Fibroblast of lung (primary cell): Measurements from ENCODE around the gene TRIM6. TPM values are rescaled to one million over a fixed set of nuclear protein-coding genes. Genes with fewer than 3 reads are reported as not detected.

ENCODE experiments used
- DNase-seq, 2 donors: peaks; one replicate each; pipeline versions ENCODE4 v3.0.0 to v3.0.0-alpha.2; 2010; ENCODE audit warnings: low read depth in 2 of 2
- H2AFZ ChIP-seq: 2 replicates; pipeline ENCODE4 v1.5.1; 2012; ENCODE audit warnings: low read length, control low read depth, inconsistent platforms
- H3K27ac ChIP-seq: 2 replicates; pipeline ENCODE4 v1.5.1; 2011; ENCODE audit warnings: low read length, control low read depth; ENCODE audit not compliant: insufficient read depth
- H3K27me3 ChIP-seq: 2 replicates; pipeline ENCODE4 v1.5.1; 2011; ENCODE audit warnings: mild to moderate bottlenecking, low read length; ENCODE audit not compliant: control insufficient read depth, insufficient read depth
- H3K36me3 ChIP-seq: 2 replicates; pipeline ENCODE4 v1.5.1; 2011; ENCODE audit warnings: low read length; ENCODE audit not compliant: control insufficient read depth, insufficient read depth
- H3K4me1 ChIP-seq: 2 replicates; pipeline ENCODE4 v1.5.1; 2011; ENCODE audit warnings: low read length; ENCODE audit not compliant: control insufficient read depth, insufficient read depth; ENCODE audit errors: extremely low read depth
- H3K4me2 ChIP-seq: 2 replicates; pipeline ENCODE4 v1.5.1; 2011; ENCODE audit warnings: low read length, control low read depth; ENCODE audit not compliant: insufficient read depth; ENCODE audit errors: extremely low read depth
- H3K4me3 ChIP-seq, 4 experiments: fragments of 200-600 bp in 1 of 4; sonication (generic) in 1 of 4; replicated peaks in 1 of 4; 2 replicates each; pipeline ENCODE4 v1.5.1; 2011 to 2016; ENCODE audit warnings: low read length in 4 of 4, low read depth in 3 of 4, mild to moderate bottlenecking in 3 of 4, control low read depth in 2 of 4, inconsistent platforms in 1 of 4, mixed read lengths in 1 of 4; ENCODE audit not compliant: insufficient read depth in 1 of 4; ENCODE audit errors: control extremely low read depth in 1 of 4
- H3K79me2 ChIP-seq: 2 replicates; pipeline ENCODE4 v1.5.1; 2012; ENCODE audit warnings: mild to moderate bottlenecking, low read length, inconsistent platforms; ENCODE audit not compliant: control insufficient read depth, insufficient read depth
- H3K9ac ChIP-seq: 2 replicates; pipeline ENCODE4 v1.5.1; 2011; ENCODE audit warnings: mild to moderate bottlenecking, low read length, control low read depth; ENCODE audit not compliant: insufficient read depth
- H3K9me3 ChIP-seq: 2 replicates; pipeline ENCODE4 v1.5.1; 2012; ENCODE audit warnings: low read depth, low read length; ENCODE audit not compliant: control insufficient read depth, insufficient read depth
- H4K20me1 ChIP-seq: 2 replicates; pipeline ENCODE4 v1.5.1; 2011; ENCODE audit warnings: low read length; ENCODE audit not compliant: control insufficient read depth, insufficient read depth; ENCODE audit errors: extremely low read depth
- EZH2 ChIP-seq: IDR thresholded peaks from 2 replicates; pipeline ENCODE4 v1.5.1; 2012; ENCODE audit warnings: low read length, control low read depth, mild to moderate bottlenecking; ENCODE audit errors: missing control alignments
- polyA minus RNA-seq: library from RNA; depleted of rRNA, polyadenylated mRNA; stranded (reverse); fragments of >200 nt; gene quantifications from 2 replicates; pipeline ENCODE4 v1.2.3, GENCODE V29; 2011; ENCODE audit warnings: low replicate concordance
- polyA plus RNA-seq, 2 donors: library from polyadenylated mRNA; depleted of rRNA in 1 of 2; stranded (reverse) in 1 of 2; unstranded in 1 of 2; fragments of >200 nt; gene quantifications; 2 replicates each; pipeline ENCODE4 v1.2.1, GENCODE V29; 2011 to 2012; ENCODE audit warnings: missing spikeins in 1 of 2
- total RNA-seq: library from RNA; depleted of rRNA; stranded (reverse); fragments of >200 nt; gene quantifications from 2 replicates; pipeline ENCODE4 v1.2.1, GENCODE V29; 2014
- TF ChIP-seq, protein P1 (sequence below), 2 donors: IDR thresholded peaks in 1 of 2; conservative IDR thresholded peaks in 1 of 2; 1 replicate in 1 of 2; 2 replicates in 1 of 2; pipeline ENCODE4 v1.5.1; 2011 to 2012; ENCODE audit warnings: low read length in 2 of 2, control low read depth in 1 of 2, inconsistent platforms in 1 of 2, low read depth in 1 of 2, mild to moderate bottlenecking in 1 of 2

The TRIM6 gene
- 4.9 and 8.6 TPM in 2 replicates for total RNA-seq
- 8.2 and 13.8 TPM in 2 replicates for polyA plus RNA-seq
- polyA plus RNA-seq (2012) = 4.3 and 6.2 TPM in 2 replicates
- polyA minus RNA-seq = 1.6 and 1.7 TPM in 2 replicates

DNA sequence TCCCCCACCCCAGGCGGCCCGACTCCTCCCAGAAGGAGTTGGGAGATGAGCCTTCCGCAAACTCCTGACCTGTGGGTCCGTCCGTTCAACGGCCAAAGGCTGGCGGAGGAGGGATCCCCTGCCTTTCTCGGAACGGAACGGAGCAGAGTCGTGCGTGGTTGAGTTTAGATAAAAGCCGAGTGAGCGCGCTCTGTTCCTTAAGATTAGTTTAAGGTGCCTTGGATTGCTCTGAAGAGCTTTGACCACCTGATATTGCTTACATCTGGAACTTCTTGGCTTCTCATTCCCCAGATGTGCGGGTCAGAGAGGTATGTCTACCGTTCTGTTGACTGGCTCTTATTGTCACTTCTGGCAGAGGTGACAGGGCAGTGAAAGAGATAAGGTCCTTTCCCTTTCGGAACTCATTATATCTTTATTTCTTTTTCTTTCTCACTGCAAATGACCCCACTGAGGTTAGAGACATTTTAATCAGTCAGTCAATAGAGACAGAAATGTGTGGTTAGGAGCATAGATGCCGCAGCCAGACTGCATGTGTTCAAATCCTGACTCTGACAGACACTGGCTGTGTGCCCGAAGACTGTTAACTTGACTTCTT, at the start of gene TRIM6:
Gene TRIM6 (plus strand): TSS at position 31 of the 595 bp plus-strand sequence. CDS start 261 bp downstream, at position 292.
- Histone ChIP-seq H3K4me2 (peak within 1 kb of the TSS; percentile 89), H3K27me3 (no peaks in the 10 kb centered on the region), H3K4me3 (peak within 1 kb of the TSS; percentile 57 to 75 (median 64)), H3K27ac (peak within 1 kb of the TSS; percentile 59), H3K79me2 (peaks cover 2% of the 10 kb centered on the region), H3K36me3 (no peaks in the 10 kb centered on the region), H4K20me1 (no peaks in the 10 kb centered on the region), H3K9ac (peak within 1 kb of the TSS; percentile 39), H3K4me1 (peaks cover 10% of the 10 kb centered on the region), H2AFZ (peak within 1 kb of the TSS; percentile 63), H3K9me3 (no peaks in the 10 kb centered on the region)
- no peak for TF ChIP-seq EZH2
- TF ChIP-seq, protein P1, sequence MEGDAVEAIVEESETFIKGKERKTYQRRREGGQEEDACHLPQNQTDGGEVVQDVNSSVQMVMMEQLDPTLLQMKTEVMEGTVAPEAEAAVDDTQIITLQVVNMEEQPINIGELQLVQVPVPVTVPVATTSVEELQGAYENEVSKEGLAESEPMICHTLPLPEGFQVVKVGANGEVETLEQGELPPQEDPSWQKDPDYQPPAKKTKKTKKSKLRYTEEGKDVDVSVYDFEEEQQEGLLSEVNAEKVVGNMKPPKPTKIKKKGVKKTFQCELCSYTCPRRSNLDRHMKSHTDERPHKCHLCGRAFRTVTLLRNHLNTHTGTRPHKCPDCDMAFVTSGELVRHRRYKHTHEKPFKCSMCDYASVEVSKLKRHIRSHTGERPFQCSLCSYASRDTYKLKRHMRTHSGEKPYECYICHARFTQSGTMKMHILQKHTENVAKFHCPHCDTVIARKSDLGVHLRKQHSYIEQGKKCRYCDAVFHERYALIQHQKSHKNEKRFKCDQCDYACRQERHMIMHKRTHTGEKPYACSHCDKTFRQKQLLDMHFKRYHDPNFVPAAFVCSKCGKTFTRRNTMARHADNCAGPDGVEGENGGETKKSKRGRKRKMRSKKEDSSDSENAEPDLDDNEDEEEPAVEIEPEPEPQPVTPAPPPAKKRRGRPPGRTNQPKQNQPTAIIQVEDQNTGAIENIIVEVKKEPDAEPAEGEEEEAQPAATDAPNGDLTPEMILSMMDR (conservative IDR thresholded peaks at IDR 0.05 in 1 of 2, IDR thresholded peaks at IDR 0.05 in 1 of 2; ENCODE audit: low read depth in 1 of 2, low read length in 2 of 2) = no peak
- DNase-seq = peak; percentile 31 to 64

GRCh38 chr11:5547982-5548381, 48.5 kb upstream of the TRIM6 start:
- TF ChIP-seq EZH2 = no peak
- TF ChIP-seq, protein P1 (conservative IDR thresholded peaks at IDR 0.05 in 1 of 2, IDR thresholded peaks at IDR 0.05 in 1 of 2; ENCODE audit: low read depth in 1 of 2, low read length in 2 of 2) = no peak
- no peak for DNase-seq

GRCh38 chr11:5548440-5548839, 48.0 kb upstream of the TRIM6 start, which contains the start of gene OR52H1:
Gene OR52H1, minus strand, starts transcription at chr11:5548540. Its CDS starts 3,035 bp downstream, at chr11:5545505.
- Histone ChIP-seq H3K36me3 (no peaks in the 10 kb centered on the region), H3K9ac (no peak within 1 kb of the TSS), H3K4me2 (no peak within 1 kb of the TSS), H3K9me3 (no peaks in the 10 kb centered on the region), H2AFZ (no peak within 1 kb of the TSS), H3K79me2 (no peaks in the 10 kb centered on the region), H3K4me3 (no peak within 1 kb of the TSS), H3K27ac (no peak within 1 kb of the TSS), H4K20me1 (no peaks in the 10 kb centered on the region), H3K4me1 (no peaks in the 10 kb centered on the region), H3K27me3 (no peaks in the 10 kb centered on the region)
- no peak for DNase-seq
- no peak for TF ChIP-seq EZH2
- TF ChIP-seq, protein P1 (conservative IDR thresholded peaks at IDR 0.05 in 1 of 2, IDR thresholded peaks at IDR 0.05 in 1 of 2; ENCODE audit: low read depth in 1 of 2, low read length in 2 of 2) = no peak

More at GRCh38 chr11:5547982-5548381, 48.5 kb upstream of the TRIM6 start:
- no peaks in the 10 kb centered on the region for H3K27me3 ChIP-seq
- H4K20me1 ChIP-seq = no peaks in the 10 kb centered on the region
- no peaks in the 10 kb centered on the region for H3K4me1 ChIP-seq
- H3K79me2 ChIP-seq = no peaks in the 10 kb centered on the region
- no peaks in the 10 kb centered on the region for H3K9me3 ChIP-seq
- no peak overlapping the region for H3K4me2 ChIP-seq
- H3K4me3 ChIP-seq = no peak overlapping the region
- H3K27ac ChIP-seq = no peak overlapping the region
- H3K36me3 ChIP-seq = no peaks in the 10 kb centered on the region
- no peak overlapping the region for H3K9ac ChIP-seq
- H2AFZ ChIP-seq = no peak overlapping the region
